ENCODE data around the gene HIPK3. TPM values are rescaled to one million over a fixed set of nuclear protein-coding genes. Genes with fewer than 3 reads are reported as not detected.

The HIPK3 gene
- total RNA-seq, 6 donors from 2014 or later = 63.9 to 149 (median 133) TPM

DNA sequence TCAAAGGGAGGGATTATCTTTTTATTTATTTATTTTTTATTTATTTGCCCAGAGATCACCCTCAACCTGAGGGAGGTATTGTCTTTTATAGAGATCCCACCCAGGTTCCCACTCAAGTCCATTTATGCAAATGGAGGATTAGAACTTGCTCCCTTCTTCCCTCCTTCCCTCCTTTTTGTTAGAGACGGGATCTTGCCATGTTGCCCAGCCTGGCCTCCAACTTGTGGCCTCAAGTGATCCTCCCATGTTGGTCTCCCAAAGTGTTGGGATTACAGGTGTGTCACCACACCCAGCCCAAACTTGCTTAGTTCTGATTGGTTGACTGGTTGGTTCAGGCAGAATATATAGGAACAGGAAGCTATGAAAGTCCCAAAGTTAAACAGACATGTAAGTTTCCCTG, 51.9 kb downstream of the HIPK3 start:
- no peaks in the 10 kb centered on the region for H3K9me3 ChIP-seq
- peaks cover 3 to 25% (median 17%) of the 10 kb centered on the region in 4 donors for H3K4me1 ChIP-seq
- H3K27ac ChIP-seq = no peak overlapping the region
- no peak for ATAC-seq (ENCODE audit: low FRiP score in 2 of 2)
- no peak overlapping the region for H3K4me3 ChIP-seq
- TF ChIP-seq CTCF (IDR thresholded peaks at IDR 0.05) (no peak), POLR2AphosphoS5 (IDR thresholded peaks at IDR 0.05) (no peak), EP300 (IDR thresholded peaks at IDR 0.05) (no peak), POLR2A (IDR thresholded peaks at IDR 0.05) (no peak)
- no peak for DNase-seq
- no peaks in the 10 kb centered on the region for H3K27me3 ChIP-seq
- no peaks in the 10 kb centered on the region for H3K36me3 ChIP-seq
- 92 to 100% methylated on average over 1 of the region's 1 CpG for WGBS, 2 donors

GRCh38 chr11:33310720-33311500, 53.7 kb downstream of the HIPK3 start:
- Histone ChIP-seq H3K4me1 (peaks cover 10 to 30% (median 17%) of the 10 kb centered on the region in 4 donors), H3K27me3 (no peaks in the 10 kb centered on the region), H3K9me3 (no peaks in the 10 kb centered on the region), H3K36me3 (no peaks in the 10 kb centered on the region), H3K27ac (no peak overlapping the region), H3K4me3 (no peak overlapping the region)
- DNase-seq (no peak), ATAC-seq (ENCODE audit: low FRiP score in 2 of 2) (no peak)
- TF ChIP-seq CTCF (IDR thresholded peaks at IDR 0.05) (no peak), POLR2A (IDR thresholded peaks at IDR 0.05) (no peak), EP300 (IDR thresholded peaks at IDR 0.05) (no peak), POLR2AphosphoS5 (IDR thresholded peaks at IDR 0.05) (no peak)
- WGBS, 2 donors = 93 to 95% methylated on average over 9 of the region's 9 CpGs

DNA sequence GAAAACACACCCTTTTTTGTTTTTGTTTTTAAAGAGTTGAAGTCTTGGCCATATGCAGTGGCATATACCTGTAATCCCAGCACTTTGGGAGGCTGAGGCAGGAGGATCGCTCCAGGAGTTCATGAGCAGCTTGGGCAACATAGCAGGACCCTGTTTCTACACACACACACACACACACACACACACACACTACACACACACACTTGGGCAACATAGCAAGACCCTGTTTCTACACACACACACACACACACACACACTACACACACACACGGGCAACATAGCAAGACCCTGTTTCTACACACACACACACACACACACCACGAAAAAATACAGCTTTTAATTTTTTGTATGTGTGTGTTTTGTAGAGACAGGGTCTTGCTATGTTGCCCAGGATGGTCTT, 54.5 kb downstream of the HIPK3 start:
- Histone ChIP-seq H3K27me3 (no peaks in the 10 kb centered on the region), H3K36me3 (no peaks in the 10 kb centered on the region), H3K9me3 (no peaks in the 10 kb centered on the region), H3K4me1 (peaks cover 10 to 33% (median 21%) of the 10 kb centered on the region in 4 donors), H3K27ac (no peak overlapping the region), H3K4me3 (no peak overlapping the region)
- 88 to 96% methylated on average over 3 of the region's 3 CpGs for WGBS, 2 donors
- TF ChIP-seq POLR2A (IDR thresholded peaks at IDR 0.05) (no peak), EP300 (IDR thresholded peaks at IDR 0.05) (no peak), POLR2AphosphoS5 (IDR thresholded peaks at IDR 0.05) (no peak), CTCF (IDR thresholded peaks at IDR 0.05) (no peak)
- ATAC-seq (ENCODE audit: low FRiP score in 2 of 2) = no peak
- DNase-seq = no peak

GRCh38 chr11:33315822-33316221, 58.6 kb downstream of the HIPK3 start:
- Histone ChIP-seq H3K4me1 (peaks cover 23 to 43% (median 33%) of the 10 kb centered on the region in 4 donors), H3K27me3 (no peaks in the 10 kb centered on the region), H3K9me3 (no peaks in the 10 kb centered on the region), H3K27ac (no peak overlapping the region), H3K4me3 (no peak overlapping the region), H3K36me3 (no peaks in the 10 kb centered on the region)
- no peak for DNase-seq
- ATAC-seq (ENCODE audit: low FRiP score in 2 of 2) = no peak
- no peak for TF ChIP-seq EP300 (IDR thresholded peaks at IDR 0.05)
- no peak for TF ChIP-seq POLR2AphosphoS5 (IDR thresholded peaks at IDR 0.05)
- no peak for TF ChIP-seq CTCF (IDR thresholded peaks at IDR 0.05)
- no peak for TF ChIP-seq POLR2A (IDR thresholded peaks at IDR 0.05)
- 70 to 78% methylated on average over 3 of the region's 3 CpGs for WGBS, 2 donors

GRCh38 chr11:33317662-33318061, 60.5 kb downstream of the HIPK3 start:
- Histone ChIP-seq H3K27me3 (no peaks in the 10 kb centered on the region), H3K36me3 (no peaks in the 10 kb centered on the region), H3K9me3 (no peaks in the 10 kb centered on the region), H3K4me3 (no peak overlapping the region), H3K4me1 (peaks cover 32 to 58% (median 41%) of the 10 kb centered on the region in 4 donors), H3K27ac (no peak overlapping the region)
- WGBS, 2 donors = 63 to 76% methylated on average over 1 of the region's 1 CpG
- TF ChIP-seq POLR2A (IDR thresholded peaks at IDR 0.05) (no peak), POLR2AphosphoS5 (IDR thresholded peaks at IDR 0.05) (no peak), EP300 (IDR thresholded peaks at IDR 0.05) (no peak)
- no peak for DNase-seq
- no peak for ATAC-seq (ENCODE audit: low FRiP score in 2 of 2)
